COLO668 (cell line): ENCODE results near the gene QKI.

ENCODE experiments used
- DNase-seq: peaks from one replicate; lab custom pipeline; 2025; ENCODE audit not compliant: unreplicated experiment; lab: John Stamatoyannopoulos, UW

The QKI gene

GRCh38 chr6:163527291-163527690, 112.8 kb downstream of the QKI start:
- no peak for DNase-seq

- no peak for DNase-seq
These were observed 115.1 kb downstream of the QKI start for GRCh38 chr6:163529605-163530004.

- DNase-seq: no peak
These were observed 115.9 kb downstream of the QKI start for GRCh38 chr6:163530406-163530805.

DNA sequence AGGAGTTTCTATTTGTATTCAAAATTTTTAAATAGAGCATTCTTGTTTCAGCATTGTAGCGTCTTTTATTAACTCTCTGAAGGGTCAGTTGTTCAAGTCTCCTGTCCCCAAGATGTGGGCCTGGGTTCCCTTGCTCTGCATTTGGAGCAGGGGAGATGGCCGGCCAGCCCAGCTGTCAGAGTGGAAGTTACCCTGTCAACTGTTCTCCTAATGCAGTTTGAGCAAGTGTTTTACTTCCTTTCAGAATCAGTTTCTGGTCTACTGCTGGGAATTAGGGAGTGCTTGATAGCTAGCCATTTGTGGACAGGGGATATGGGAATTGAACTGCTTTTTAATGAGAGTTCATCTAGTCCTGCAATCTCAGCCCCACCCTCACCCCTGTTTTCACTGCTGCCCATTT, 116.6 kb downstream of the QKI start:
- no peak for DNase-seq

- DNase-seq: no peak
These were observed 118.1 kb downstream of the QKI start for GRCh38 chr6:163532526-163533078.

DNA sequence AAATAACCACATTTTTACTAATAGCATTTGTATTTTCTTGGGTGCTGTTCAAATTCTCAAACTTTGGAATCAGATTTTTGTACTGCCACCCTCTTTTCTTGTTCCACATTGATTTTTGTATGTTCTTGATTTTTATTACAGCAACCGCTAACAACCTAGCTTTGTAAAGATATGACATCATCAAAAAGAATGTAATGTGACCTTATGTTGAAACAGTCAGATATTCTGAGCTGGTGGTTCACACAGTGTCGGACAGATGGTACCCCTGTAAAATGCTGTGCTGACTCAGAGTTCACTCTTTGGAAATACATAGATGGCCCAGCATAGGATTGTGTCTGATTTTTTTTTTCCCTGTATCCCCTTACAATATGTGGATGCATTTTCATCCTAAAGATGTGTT, 118.9 kb downstream of the QKI start:
- no peak for DNase-seq

GRCh38 chr6:163536770-163537169, 122.3 kb downstream of the QKI start:
- no peak for DNase-seq

GRCh38 chr6:163538331-163538730, 123.8 kb downstream of the QKI start:
- DNase-seq: no peak

DNA sequence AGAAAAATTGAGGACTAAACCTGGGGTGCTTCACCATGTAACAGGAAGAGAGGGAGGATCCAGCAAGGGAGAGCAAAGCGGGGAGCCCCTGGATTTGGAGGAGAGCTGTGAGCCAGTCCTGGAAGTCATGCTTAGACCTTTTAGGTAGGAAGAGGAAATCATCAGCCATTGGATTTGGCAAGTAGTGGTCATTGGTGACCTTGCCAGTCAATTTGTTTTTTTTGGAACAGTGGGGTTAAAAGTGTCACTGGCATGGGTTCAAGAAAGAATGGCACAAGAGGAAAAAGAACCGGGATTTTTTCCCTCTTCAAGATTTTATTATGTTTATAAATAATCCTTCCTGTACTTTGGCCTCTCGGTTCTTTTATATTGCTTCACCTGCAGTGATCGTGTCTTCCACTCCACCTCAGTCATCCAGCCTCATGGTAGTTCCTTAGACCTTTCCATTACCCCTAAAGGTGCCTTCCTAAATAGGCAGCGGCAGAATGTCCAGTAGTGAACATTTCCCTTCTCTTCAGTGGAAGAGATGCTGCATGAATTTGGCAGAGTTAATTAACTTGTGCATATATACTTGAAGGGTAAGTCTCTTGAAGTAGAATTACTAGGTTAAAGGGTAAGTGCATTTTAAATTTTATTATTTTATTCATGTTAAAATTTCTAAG, 124.7 kb downstream of the QKI start:
- no peak for DNase-seq

- no peak for DNase-seq
These were observed 128.8 kb downstream of the QKI start for GRCh38 chr6:163543321-163543720.

- DNase-seq: no peak
These were observed 130.9 kb downstream of the QKI start for GRCh38 chr6:163545370-163545769.

DNA sequence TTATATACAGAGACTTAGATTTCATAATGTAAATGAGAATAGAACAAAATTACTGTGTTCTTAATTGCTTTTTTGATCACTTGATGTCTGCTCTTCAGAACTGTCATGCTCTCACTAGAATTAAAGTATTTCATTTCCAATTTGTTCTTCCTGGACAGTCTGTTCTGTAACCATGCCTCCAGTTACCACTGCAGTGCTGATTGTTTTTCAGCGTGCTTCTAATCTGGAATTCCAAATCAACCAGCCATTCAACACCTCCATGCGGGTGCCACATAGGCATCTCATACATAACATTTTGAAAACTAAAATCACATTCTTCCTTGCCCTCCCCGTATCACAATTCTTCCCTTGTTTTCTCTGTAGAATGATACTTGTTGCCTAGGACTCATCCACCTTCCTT, 132.8 kb downstream of the QKI start:
- no peak for DNase-seq

- no peak for DNase-seq
These were observed 134.1 kb downstream of the QKI start for GRCh38 chr6:163548624-163549023.

DNA sequence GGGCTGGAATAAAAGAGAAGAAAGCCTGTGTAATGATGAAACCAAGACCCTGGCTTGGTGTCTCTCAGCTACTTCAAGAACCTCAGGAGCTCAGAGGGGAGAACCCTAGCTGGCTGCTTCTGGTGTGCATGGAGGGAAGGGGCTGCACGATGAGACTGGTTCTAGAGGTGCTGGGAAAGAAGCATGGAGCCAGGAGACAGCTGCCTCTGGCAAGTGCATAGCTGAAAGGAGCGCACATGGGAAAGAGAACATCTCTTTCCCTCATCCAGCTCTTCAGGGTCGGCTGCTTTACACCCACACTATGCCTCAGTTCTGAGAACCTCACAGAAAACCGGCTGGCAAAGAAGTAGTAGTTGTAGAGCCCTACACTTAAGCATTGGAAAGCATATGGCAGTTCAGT, 139.5 kb downstream of the QKI start:
- no peak for DNase-seq

GRCh38 chr6:163554663-163555062, 140.1 kb downstream of the QKI start:
- DNase-seq: peak; percentile 16

- DNase-seq: no peak
These were observed 145.1 kb downstream of the QKI start for GRCh38 chr6:163559661-163560060.

DNA sequence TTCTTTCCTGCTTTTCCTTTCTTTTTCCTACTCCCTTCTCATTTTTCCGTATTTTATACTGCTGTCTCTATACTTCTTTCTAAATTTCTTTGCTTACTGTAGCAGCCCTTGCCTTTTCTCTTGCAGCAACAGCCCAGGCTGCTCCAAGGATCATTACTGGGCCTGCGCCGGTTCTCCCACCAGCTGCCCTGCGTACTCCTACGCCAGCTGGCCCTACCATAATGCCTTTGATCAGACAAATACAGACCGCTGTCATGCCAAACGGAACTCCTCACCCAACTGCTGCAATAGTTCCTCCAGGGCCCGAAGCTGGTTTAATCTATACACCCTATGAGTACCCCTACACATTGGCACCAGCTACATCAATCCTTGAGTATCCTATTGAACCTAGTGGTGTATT, 148.8 kb downstream of the QKI start:
- no peak for DNase-seq

- DNase-seq: no peak
These were observed 150.0 kb downstream of the QKI start for GRCh38 chr6:163564534-163564933.

DNA sequence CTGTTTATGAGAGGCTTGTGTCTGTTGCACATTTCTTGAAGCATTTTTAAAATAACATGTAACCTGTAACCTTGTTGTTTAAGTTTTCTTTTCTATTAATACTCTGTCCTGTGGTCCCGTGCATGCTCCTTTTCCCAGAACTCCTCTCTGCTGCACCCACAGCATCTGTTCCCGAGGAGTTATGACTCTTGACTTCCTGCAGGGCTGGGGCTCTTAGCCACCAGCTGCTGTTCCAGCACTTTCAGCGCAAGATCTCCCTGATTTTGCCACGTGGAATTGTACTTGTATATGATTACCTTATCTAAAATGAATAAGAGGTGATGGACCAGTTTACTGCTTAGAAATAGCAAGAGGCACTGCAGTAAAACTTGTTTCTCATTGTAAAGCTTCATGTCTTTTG, 150.6 kb downstream of the QKI start:
- DNase-seq: no peak

DNA sequence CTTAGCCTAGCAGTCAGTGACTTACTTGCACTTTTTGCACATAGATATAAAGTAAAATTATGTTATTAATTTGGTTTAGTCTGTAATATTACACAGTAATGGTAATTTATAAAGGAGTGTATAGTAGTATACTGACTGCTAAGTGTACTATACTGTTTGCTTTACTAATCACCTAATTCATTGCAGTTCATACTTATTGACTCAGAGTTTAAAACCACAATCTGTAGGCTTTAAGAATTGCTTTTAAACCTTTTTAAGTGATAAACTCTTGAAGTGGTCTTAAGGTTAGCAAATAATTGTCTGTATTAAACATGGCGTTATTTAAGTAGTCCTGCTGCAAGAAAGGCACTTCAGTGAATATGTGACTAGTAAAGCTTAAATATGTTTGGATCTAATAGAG, 151.5 kb downstream of the QKI start:
- no peak for DNase-seq

GRCh38 chr6:163568275-163568674, 153.8 kb downstream of the QKI start:
- no peak for DNase-seq

- DNase-seq: no peak
These were observed 156.2 kb downstream of the QKI start for GRCh38 chr6:163570579-163571231.

- DNase-seq: no peak
These were observed 157.2 kb downstream of the QKI start for GRCh38 chr6:163571730-163572129.
